HUES64 (cell line): ENCODE data around the gene VN1R5.

Experiments used
- H3K27ac ChIP-seq: 2 replicates; pipeline ENCODE4 v1.7.0; 2013; ENCODE audit warnings: low read depth, low read length, inconsistent platforms
- H3K27me3 ChIP-seq: 2 replicates; pipeline ENCODE4 v1.6.1; 2013; ENCODE audit warnings: mild to moderate bottlenecking, low read length; ENCODE audit not compliant: insufficient read depth
- H3K36me3 ChIP-seq: 2 replicates; pipeline ENCODE4 v1.6.1; 2013; ENCODE audit warnings: mild to moderate bottlenecking, low read length; ENCODE audit not compliant: insufficient read depth
- H3K4me1 ChIP-seq: 2 replicates; pipeline ENCODE4 v1.6.1; 2013; ENCODE audit warnings: mild to moderate bottlenecking, low read length, moderate library complexity; ENCODE audit not compliant: insufficient read depth
- H3K4me3 ChIP-seq: 2 replicates; pipeline ENCODE4 v1.5.1; 2013; ENCODE audit warnings: mild to moderate bottlenecking, low read length, moderate library complexity
- H3K9ac ChIP-seq: 2 replicates; pipeline ENCODE4 v1.6.1; 2013; ENCODE audit warnings: mild to moderate bottlenecking, low read depth, low read length
- H3K9me3 ChIP-seq: 2 replicates; pipeline ENCODE4 v1.6.1; 2013; ENCODE audit warnings: low read depth, low read length; ENCODE audit not compliant: insufficient read depth
- WGBS: fragments of 150-250, 120-280 bp; methylation state at CpG from one replicate; pipeline ENCODE4 v1.1.7; 2013; ENCODE audit warnings: missing lambda C conversion rate; 5-methylcytosine and 5-hydroxymethylcytosine counted together

VN1R5 gene

DNA sequence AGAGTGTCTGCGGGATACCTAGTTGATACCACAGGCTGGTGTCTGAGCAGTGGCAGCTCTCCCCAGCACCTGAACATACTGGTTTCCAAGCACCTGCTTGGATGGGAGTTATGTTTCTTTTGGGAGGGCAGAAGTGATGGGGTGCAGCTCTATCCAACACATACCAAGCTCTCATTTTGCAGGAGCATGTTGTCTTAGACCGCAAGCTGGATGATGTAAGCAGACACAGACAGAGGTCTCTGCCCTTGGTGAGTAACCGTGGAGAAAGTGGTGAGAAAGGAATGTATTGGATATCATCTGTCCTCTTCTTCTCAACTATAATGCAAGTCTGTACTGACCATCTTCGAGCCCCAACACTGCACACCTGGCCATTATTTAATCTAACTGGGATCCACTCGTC lies 38.4 kb downstream of the VN1R5 start:
- H3K27ac ChIP-seq = no peak overlapping the region
- 85% methylated on average over 4 of the region's 5 CpGs for WGBS
- peaks cover 6% of the 10 kb centered on the region for H3K36me3 ChIP-seq
- no peaks in the 10 kb centered on the region for H3K9me3 ChIP-seq
- no peak overlapping the region for H3K4me3 ChIP-seq
- H3K9ac ChIP-seq = no peak overlapping the region
- H3K4me1 ChIP-seq = peaks cover 74% of the 10 kb centered on the region
- H3K27me3 ChIP-seq = no peaks in the 10 kb centered on the region

DNA sequence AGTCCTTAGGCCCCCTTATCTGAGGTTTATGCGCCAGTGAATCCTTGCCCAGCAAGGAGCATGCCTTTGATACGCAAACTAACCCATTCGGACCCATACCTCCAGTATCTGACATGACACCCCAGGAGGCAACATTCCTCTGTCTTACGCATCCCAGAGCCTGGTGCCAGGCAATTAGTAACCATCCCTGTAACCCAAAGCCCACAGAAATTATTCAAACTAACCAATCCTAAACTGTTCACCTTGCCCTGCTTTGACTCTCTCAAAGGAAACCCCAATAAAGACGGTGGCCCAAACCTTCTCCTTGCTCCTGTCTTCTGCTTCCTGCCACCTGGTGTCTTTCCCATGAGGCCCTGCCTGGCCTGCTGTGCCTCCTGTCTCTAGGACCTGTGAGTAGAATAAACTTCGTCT lies 39.4 kb downstream of the VN1R5 start:
- Histone ChIP-seq H3K9me3 (no peaks in the 10 kb centered on the region), H3K4me1 (peaks cover 76% of the 10 kb centered on the region), H3K27ac (peak overlapping the region; percentile 62; the same call in 1 of the 2 replicates), H3K36me3 (peaks cover 16% of the 10 kb centered on the region), H3K27me3 (no peaks in the 10 kb centered on the region), H3K4me3 (peak overlapping the region; percentile 2; the same call in 1 of the 2 replicates), H3K9ac (no peak overlapping the region)
- whole genome bisulfite sequencing = 7% methylated on average over 6 of the region's 6 CpGs

DNA sequence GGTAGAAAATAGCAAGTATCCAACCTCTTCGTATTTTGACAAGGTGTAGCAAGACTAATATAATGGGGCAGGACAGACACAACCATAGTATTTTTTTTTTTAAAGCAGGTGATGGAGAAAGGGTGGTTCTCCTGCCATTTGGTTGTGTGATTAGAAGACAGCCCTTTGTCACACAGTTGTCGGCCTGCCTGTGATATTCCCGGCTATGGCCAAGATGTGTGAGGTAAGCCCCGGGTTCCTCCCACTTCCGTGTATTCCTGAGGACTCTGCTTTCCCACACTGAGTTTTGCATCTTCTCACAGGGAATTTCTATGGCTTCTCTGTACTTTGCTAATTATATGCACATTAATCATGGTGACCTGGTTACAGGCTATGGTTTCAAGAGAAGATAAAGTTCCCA lies 39.9 kb downstream of the VN1R5 start:
- 60% methylated on average over 5 of the region's 5 CpGs for WGBS
- H3K27ac ChIP-seq = peak overlapping the region; percentile 62; the same call in 1 of the 2 replicates
- peak overlapping the region; percentile 2; the same call in 1 of the 2 replicates for H3K4me3 ChIP-seq
- H3K4me1 ChIP-seq = peaks cover 76% of the 10 kb centered on the region
- no peak overlapping the region for H3K9ac ChIP-seq
- H3K27me3 ChIP-seq = no peaks in the 10 kb centered on the region
- H3K36me3 ChIP-seq = peaks cover 21% of the 10 kb centered on the region
- no peaks in the 10 kb centered on the region for H3K9me3 ChIP-seq

DNA sequence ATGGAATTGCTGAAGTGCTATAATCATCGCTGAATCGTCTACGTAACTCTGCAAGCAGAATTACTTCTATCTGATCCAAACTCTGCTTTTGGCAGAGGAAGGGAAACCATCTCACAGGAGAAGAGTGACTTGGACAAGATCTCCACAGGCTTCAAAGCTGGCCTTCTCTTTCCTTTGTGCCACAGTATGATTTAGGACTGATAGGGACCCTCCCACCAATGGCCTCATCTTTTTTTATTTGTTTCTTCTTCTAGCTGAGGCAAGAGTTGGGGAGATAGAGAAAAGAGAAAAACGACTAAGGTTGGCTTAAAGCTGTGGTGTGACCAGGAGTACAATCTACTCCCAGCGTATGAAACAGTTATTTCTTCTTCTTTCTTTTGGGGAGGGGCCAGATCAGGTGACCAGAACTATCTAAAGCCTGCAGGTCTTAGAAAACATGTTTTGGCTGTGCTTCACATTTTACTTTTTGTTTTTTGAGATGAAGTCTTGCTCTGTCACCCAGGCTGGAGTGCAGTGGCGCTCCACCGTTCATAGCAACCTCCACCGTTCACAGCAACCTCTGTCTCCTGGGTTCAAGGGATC lies 40.8 kb downstream of the VN1R5 start:
- no peak overlapping the region for H3K4me3 ChIP-seq
- no peaks in the 10 kb centered on the region for H3K9me3 ChIP-seq
- H3K4me1 ChIP-seq = peaks cover 73% of the 10 kb centered on the region
- peaks cover 30% of the 10 kb centered on the region for H3K36me3 ChIP-seq
- no peak overlapping the region for H3K9ac ChIP-seq
- WGBS = 89% methylated on average over 8 of the region's 8 CpGs
- no peaks in the 10 kb centered on the region for H3K27me3 ChIP-seq
- no peak overlapping the region for H3K27ac ChIP-seq

DNA sequence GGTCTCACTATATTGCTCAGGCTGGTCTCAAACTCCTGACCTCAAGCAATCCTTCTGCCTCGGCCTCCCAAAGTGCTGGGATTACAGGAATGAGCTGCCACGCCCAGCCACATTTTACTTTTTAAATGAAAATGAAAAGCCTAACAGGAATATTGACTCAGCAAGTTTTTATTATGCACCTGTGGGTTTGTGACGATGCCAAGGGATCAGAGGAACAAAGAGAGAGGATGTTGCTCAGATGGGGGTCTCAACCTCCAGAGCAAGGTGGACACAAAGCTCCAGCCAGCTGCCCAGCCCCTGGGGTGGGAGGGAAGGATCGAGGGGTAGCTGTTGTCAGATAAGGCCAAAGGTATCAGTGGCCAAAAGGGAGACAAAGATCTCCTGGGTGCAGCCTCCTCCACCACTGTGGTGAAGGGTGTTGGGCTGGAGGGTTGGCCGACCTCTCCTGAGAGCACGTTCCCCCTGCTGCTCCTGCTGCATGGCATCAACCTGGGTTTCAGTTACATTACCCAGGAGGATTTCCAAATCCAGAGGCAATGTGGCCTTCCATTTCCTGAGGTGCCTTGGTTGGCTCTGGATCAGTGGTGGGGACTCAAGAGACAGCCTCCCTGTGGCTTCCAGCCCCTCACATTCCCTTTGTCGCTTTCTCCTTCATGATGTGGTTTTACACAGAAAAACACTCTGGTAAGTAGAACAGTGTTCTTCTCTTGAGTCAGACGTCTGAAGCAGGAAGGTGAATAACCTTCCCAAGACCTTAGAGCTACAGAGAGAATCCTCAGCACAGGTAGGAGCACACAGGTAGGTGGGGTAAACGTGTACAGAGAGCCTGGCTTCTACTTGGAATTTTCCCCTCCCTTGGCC lies 41.6 kb downstream of the VN1R5 start:
- Histone ChIP-seq H3K9me3 (no peaks in the 10 kb centered on the region), H3K27ac (peak overlapping the region; percentile 29), H3K9ac (no peak overlapping the region), H3K36me3 (peaks cover 38% of the 10 kb centered on the region), H3K4me1 (peaks cover 66% of the 10 kb centered on the region), H3K4me3 (no peak overlapping the region), H3K27me3 (no peaks in the 10 kb centered on the region)
- WGBS = 75% methylated on average over 9 of the region's 9 CpGs

DNA sequence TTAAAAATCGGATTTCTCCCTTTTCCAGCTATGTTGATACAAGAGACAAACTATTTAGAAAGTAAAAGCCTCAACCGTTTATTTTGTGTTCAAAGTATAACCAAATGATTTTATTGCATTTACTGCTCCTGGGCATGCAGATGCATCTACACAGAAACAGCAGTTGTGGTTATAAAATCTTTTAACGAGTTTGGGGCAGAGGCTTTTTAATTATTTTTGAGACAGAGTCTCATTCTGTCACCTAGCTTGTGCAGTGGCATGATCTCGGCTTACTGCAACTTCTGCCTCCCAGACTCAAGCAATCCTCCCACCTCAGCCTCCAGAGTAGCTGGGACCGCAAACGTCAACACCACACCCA lies 42.2 kb downstream of the VN1R5 start:
- no peak overlapping the region for H3K9ac ChIP-seq
- H3K9me3 ChIP-seq = no peaks in the 10 kb centered on the region
- H3K27me3 ChIP-seq = no peaks in the 10 kb centered on the region
- H3K27ac ChIP-seq = peak overlapping the region; percentile 29
- H3K36me3 ChIP-seq = peaks cover 44% of the 10 kb centered on the region
- WGBS = 90% methylated on average over 6 of the region's 6 CpGs
- no peak overlapping the region for H3K4me3 ChIP-seq
- peaks cover 60% of the 10 kb centered on the region for H3K4me1 ChIP-seq

DNA sequence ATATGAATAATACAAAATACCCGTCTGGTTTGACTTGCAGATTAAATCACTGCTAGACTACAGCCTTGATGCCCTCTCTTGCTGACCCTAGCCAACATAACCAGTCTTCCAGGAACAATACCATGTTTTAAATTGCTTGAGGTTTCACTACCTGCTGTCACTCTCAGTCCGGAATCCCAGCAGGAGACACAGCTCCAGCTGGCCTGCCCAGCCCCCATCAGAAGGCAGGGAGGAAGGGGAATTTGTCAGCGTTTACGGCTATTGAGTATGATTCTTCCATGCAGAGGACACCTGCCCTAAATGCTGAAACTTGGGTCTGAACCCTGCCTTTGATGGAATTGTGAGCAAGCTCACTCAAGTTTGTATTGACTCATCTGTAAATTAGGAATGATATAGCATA lies 42.8 kb downstream of the VN1R5 start:
- H3K4me1 ChIP-seq = peaks cover 56% of the 10 kb centered on the region
- peaks cover 50% of the 10 kb centered on the region for H3K36me3 ChIP-seq
- no peaks in the 10 kb centered on the region for H3K27me3 ChIP-seq
- no peaks in the 10 kb centered on the region for H3K9me3 ChIP-seq
- no peak overlapping the region for H3K4me3 ChIP-seq
- no peak overlapping the region for H3K27ac ChIP-seq
- no peak overlapping the region for H3K9ac ChIP-seq
- WGBS = 41% methylated on average over 4 of the region's 4 CpGs

DNA sequence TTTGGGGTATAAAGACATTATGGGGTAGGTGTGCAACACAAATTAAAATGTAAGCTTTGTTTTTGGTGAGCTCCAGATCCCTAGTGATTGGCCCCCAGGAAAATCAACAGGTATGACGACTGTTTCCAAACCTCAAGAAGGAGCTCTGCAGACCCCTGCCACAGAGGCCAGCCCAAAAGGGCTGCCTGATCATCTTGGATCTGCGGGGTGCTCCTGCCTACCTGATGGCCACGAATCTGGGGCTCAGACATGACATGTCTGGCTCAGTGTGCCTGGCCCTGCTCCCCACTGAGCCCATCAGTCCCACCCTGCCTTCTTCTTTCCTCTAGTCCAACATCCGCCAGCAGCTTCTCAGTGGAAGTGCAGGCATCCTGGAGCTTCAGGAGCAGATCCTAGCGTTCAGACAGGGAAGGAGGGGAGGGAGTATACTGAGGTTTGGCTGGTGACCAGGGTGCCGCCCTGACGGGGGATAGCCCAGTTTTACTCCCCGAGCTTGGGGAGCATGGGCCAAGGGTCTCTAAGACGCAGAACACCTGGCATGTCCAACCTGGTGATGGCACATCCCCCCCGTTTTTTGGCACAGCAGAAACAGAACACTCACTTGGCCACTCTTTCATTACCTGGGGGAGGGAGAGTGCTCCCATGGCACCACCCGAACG lies 44.0 kb downstream of the VN1R5 start:
- 91% methylated on average over 12 of the region's 12 CpGs for WGBS
- Histone ChIP-seq H3K4me1 (peaks cover 45% of the 10 kb centered on the region), H3K27ac (no peak overlapping the region), H3K9me3 (no peaks in the 10 kb centered on the region), H3K4me3 (no peak overlapping the region), H3K9ac (no peak overlapping the region), H3K36me3 (peaks cover 60% of the 10 kb centered on the region), H3K27me3 (no peaks in the 10 kb centered on the region)

DNA sequence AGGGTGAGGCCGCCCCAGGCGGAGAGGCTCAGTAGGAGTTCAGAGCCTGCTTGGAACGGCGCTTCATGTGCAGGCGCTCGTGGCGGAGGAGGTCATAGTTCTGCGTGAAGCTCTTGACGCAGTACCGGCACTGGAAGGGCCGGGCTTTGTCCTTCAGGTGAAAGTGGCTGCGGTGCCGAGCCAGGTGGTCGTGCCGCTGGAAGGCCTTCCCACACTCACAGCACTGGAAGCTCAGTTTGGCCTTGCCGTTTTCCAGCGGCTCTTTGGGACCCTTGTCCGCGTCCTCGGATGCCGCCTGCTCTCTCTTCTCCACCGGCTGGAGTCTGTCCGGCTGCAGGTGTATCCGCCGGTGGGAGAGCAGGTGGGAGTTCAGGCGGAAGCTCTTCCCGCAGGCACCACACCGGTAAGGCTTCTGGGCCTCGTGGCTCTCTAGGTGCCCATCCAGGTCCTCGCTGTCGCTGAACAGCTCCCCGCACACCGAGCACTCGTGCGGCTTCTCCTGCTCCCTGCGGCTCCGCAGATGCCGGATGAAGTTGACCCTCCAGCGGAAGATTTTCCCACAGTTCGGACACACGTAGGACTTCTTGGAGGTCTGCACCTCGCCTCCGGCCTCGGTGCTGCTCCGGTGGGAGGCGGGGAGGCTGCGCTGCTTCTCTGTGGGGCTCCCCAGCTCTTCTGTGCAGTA lies 44.8 kb downstream of the VN1R5 start:
- Histone ChIP-seq H3K9ac (no peak overlapping the region), H3K27me3 (no peaks in the 10 kb centered on the region), H3K27ac (no peak overlapping the region), H3K4me1 (peaks cover 37% of the 10 kb centered on the region), H3K9me3 (no peaks in the 10 kb centered on the region), H3K36me3 (peaks cover 67% of the 10 kb centered on the region), H3K4me3 (no peak overlapping the region)
- WGBS = 97% methylated on average over 47 of the region's 47 CpGs

DNA sequence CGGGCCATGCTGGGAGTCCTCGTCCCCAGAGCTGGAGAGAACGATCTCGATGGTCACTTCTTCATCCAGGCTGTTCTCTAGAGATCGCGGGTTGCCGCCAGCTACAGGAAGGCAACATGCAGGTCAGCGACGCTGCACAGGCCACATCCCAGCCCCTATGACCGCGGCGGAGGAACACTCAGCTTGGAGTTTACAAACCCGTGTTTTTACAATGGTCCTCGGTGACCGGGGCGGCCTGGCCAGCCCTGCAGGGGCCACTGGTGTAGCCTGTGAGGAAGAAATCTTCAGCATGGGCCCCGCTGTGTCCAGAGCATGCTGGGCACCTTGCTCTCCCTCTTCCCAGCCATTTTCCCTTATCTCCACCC lies 45.3 kb downstream of the VN1R5 start:
- 96% methylated on average over 17 of the region's 17 CpGs for WGBS
- H3K4me1 ChIP-seq = peaks cover 32% of the 10 kb centered on the region
- H3K9me3 ChIP-seq = no peaks in the 10 kb centered on the region
- H3K27me3 ChIP-seq = no peaks in the 10 kb centered on the region
- no peak overlapping the region for H3K27ac ChIP-seq
- no peak overlapping the region for H3K4me3 ChIP-seq
- no peak overlapping the region for H3K9ac ChIP-seq
- H3K36me3 ChIP-seq = peaks cover 72% of the 10 kb centered on the region

DNA sequence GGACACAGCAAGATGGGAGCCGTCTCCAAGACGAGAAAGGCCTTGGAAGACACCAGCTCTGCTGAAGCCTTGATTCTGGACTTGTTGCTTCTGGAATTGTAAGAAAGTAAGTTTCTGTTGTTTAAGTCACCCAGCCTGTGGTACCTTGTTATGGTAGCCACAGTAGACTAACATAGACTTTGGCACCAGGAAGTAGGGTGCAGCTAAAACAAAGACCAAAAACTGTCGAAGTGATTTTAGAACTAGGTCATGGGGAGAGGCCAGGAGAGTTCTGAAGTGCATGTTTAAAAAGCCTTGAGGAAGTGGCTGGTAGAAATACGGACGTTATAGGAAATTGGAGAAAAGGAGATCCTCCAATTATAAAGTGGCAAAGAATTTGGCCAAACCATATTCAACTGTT lies 47.3 kb downstream of the VN1R5 start:
- H3K9me3 ChIP-seq = no peaks in the 10 kb centered on the region
- no peak overlapping the region for H3K27ac ChIP-seq
- H3K36me3 ChIP-seq = peaks cover 93% of the 10 kb centered on the region
- H3K4me3 ChIP-seq = no peak overlapping the region
- H3K9ac ChIP-seq = no peak overlapping the region
- H3K27me3 ChIP-seq = no peaks in the 10 kb centered on the region
- WGBS = 79% methylated on average over 5 of the region's 5 CpGs
- H3K4me1 ChIP-seq = peaks cover 14% of the 10 kb centered on the region
